GM19468 (cell line): Measurements from ENCODE around the gene ETS2.

ENCODE experiments used
- ATAC-seq: cut with Tn5 transposase; IDR thresholded peaks from one replicate; pipeline ENCODE4 v1.9.1; 2021; ENCODE audit warnings: mild to moderate bottlenecking, moderate library complexity, moderate number of reproducible peaks; ENCODE audit not compliant: unreplicated experiment; ENCODE audit errors: extremely low read depth

ETS2 gene

DNA sequence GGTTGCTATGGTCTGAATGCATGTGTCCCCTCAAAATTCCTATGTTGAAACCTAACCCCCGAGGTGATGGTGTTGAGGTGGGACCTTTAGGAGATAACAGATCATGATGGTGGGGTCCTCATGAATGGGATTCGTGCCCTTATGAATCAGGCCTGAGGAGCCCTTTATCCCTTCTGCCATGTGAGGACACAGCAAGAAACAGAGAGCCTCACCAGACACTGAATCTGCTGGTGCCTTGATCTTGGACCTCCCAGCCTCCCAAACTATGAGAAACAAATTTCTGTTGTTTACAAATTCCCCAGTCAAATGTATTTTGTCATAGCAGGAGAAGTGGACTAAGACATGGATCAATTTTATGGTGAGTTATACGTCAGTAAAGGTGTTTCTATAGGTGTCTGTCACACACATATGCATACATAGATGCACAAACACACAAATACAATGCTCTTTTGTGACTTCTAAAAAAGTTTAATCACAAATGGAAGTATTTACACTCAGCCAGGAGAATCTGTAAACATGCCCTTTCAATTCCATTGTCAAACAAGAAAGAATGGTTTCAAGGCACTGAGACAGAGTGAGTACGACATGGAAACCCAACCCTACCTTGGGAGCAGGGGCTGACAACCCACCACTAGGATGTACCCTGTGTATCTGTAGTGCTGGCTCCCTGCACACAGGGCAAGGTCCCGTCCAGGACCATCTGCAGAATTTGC is 5.5 kb upstream of the ETS2 start:
- ATAC-seq, result no peak

DNA sequence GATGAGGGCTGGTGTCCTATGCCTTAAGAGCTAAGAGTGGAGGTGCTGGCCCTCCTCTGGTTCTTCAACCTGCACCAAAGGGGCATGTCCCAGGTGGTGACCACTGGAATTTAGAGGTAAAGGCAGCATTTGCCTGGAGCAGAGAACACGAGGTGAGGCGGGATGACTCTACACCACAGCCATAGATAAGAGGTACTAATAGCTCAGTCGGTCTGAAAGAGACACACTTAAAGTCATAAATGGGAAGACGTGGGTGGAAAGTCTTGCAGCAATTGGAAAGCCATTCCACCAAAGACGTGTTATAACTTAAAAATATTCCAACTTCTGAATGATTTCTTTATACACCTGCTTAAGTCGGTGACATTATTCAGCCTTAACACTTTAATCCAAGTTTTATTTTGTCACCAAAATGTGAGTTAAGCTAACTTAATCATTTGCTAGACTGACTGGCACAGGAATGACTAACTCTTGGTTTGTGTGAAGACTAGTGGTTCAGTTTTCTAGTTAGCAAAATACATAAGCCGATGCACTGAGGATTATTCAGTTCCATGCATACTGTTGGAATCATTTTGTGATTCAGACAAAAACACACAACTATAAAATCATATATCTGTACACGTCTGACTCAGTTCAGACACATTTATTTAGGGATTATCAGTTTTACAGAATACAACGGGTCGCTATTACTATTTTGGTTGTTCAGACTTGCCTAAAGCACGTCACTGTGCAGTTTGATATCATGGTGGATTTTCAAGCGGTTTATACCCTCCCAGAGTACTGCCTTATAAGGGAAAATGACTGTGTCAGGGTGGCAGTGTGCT is 4.6 kb upstream of the ETS2 start:
- ATAC-seq, result no peak

- ATAC-seq, result no peak
These were observed 3.4 kb upstream of the ETS2 start for GRCh38 chr21:38802050-38803026.

- no peak for ATAC-seq
These were observed 2.6 kb upstream of the ETS2 start for GRCh38 chr21:38803075-38803660.

DNA sequence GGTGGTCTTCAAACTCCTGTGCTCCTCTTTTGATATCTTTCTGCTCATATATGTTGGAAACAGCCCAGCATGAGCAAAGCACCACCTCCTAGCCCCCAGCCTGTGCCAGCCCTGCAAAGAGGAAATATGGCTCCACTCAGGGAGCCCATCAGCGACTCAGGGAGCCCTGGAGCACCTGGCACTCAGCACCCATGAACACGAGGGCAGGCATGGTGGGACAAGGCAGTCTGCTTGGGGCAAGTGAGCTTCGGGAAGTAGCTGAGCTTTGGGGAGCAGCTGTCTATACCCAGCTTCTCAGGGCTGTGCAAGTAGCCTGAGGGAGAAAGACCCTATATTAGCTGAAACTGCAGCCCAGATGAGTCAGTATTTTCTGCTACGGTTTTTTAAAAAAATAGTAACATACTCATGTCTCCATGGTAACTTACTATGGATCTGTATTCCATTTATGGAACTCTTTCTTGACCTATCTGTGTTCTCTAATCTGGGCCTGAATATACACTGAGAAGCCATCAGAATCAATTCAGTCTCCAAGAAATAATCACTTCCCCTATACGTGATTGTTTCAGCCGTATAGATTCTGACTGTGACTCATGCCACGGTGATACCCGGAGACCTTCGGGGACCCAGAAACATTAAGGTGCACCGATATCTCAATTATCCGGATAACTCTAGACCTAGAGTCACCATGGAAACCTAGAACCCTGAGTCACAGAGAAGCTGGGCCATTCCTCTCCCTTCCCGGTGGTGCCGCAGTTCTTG is 1.5 kb upstream of the ETS2 start:
- no peak for ATAC-seq

- no peak for ATAC-seq
These were observed 871 bp upstream of the ETS2 start for GRCh38 chr21:38804789-38805327.

GRCh38 chr21:38806153-38806941 is 618 bp downstream of the ETS2 start:
- no peak for ATAC-seq

DNA sequence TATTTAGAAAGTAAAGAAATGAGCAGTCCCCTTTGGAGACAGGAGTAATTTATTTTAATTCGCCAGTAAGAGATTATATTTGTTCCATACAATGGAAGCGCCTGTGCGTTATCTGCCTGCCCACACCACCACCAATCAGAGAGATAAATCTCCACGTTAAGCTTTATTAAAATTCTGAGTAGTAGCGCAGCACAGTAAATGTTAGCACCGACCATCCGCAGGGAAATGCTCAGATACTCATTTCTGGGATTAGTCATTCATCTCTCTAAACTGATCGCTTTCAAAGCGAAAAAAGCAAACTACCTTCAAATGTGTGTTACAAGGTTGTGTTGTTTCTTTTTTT is 1.2 kb downstream of the ETS2 start:
- no peak for ATAC-seq

DNA sequence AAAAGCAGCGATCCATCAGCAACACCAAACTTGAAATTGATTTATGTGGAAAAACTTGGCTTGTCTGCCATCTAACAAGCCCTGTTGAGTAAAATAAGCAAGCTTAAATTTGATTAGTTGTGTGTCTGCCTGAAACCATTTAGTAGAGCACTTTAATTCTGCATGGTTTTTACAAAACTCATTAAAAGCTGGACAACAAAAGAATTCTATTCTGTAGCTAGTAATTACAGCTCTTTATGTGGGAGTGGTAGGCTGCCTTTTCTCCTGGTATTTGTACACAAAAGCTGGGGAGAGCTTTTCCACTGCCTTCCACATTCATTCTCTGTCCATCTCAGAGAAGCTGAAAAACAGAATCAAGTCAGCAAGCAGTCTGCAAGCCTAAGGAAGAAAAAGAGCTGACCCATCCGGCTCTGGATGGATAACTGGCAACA is 1.7 kb downstream of the ETS2 start:
- no peak for ATAC-seq

DNA sequence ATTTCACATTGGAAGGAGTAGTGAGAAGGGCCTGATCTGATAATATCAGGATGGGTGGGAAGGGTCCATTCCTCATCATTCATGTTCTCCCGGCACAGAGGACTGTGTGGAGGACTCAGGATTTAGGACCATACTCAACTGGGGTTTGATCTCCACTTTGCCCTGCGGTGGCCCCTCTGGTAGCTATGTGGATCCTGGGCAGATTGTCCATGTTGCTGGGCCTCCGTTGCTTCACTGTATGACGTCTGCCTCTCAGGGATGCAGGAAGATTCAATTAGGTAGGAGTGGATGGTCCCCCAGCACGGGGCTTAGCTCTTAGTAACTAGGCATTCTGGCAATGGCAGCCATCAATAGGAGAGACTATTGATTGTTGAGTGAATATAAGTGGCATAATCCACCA is 2.3 kb downstream of the ETS2 start:
- ATAC-seq, result no peak

- no peak for ATAC-seq
These were observed 3.6 kb downstream of the ETS2 start for GRCh38 chr21:38809198-38809878.

DNA sequence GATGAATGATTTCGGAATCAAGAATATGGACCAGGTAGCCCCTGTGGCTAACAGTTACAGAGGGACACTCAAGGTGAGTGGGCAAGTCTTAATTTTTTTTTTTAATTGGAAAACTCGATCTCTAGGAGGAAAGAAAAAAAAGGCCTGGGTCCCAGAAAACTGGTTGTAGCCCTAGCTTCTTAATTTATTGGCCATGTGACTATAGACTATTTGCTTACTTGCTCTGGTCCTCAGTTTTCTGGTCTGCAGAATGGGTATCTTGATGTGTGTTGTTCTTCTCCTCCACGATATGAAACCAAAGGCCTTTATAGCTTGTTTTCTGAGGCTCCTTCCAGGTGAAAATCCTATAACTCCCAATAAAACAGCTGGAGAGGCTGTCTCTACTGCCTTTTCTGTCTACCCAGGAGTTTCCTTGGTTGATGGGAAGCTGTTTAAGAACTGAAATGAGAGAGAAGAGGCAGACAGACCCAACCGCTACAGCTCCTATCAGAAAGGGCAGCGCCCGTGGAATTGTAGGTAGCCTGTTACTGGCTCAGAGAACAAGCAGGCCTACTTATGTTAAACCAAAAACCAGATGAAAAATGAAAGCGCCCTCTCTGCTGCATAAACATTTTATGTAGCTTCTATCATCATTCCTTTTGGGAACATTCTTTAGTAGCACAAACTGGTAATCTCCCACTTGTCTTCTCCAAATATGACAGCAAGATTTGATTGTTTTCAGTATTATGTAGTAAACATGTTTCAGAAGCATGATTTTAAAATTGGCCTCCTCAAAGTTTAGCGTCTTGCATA is 4.5 kb downstream of the ETS2 start:
- no peak for ATAC-seq

DNA sequence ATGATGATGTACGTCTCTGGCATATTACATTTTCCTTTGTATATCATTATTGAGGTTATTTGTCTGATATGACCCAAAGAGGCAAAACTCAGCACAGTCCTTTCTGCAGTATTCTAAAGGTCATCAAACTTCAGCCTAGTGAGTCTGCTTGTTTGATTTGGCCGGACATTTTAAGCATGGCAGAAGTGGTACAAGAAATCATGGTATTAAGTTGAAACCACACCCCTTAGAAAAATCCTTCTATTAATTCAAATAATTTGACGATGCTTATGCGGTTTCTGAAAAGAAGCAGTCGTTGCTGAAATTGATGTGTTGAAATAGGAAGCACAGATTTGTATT is 5.1 kb downstream of the ETS2 start:
- ATAC-seq, result no peak

GRCh38 chr21:38811257-38811656 is 5.5 kb downstream of the ETS2 start:
- ATAC-seq, result no peak

- no peak for ATAC-seq
These were observed 7.4 kb downstream of the ETS2 start for GRCh38 chr21:38813143-38813542.

DNA sequence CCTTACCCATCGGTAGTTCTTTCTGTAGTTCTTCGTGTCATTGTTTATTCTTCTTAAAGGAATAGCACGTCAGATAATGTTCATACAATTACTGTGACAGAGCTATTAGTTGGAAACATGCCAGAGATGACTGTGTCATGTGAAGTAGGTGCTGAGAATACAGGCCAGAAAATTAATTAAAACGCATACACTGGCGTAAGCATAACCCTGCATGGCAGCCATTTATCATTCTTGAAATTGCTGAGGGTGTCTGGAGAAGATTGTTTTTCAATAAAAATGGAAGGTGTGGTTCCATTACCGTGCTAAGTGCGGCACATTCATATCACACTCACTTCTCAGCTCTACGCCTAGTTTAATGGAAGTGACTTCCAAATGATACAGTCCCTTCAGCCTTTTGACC is 7.8 kb downstream of the ETS2 start:
- no peak for ATAC-seq
